HUES48 (cell line): ENCODE measurements around the gene COL4A2.

ENCODE experiments used
- H3K27ac ChIP-seq: one replicate; pipeline ENCODE4 v1.7.0; 2013; ENCODE audit warnings: low read depth, low read length, inconsistent platforms
- H3K27me3 ChIP-seq: 2 replicates; pipeline ENCODE4 v1.6.1; 2013; ENCODE audit warnings: mild to moderate bottlenecking, low read length; ENCODE audit not compliant: control insufficient read depth, insufficient read depth
- H3K36me3 ChIP-seq: 2 replicates; pipeline ENCODE4 v1.6.1; 2013; ENCODE audit warnings: low read length; ENCODE audit not compliant: control insufficient read depth, insufficient read depth
- H3K4me1 ChIP-seq: 2 replicates; pipeline ENCODE4 v1.6.1; 2013; ENCODE audit warnings: mild to moderate bottlenecking, low read length; ENCODE audit not compliant: control insufficient read depth, insufficient read depth
- H3K4me3 ChIP-seq: 2 replicates; pipeline ENCODE4 v1.5.1; 2013; ENCODE audit warnings: mild to moderate bottlenecking, low read depth, low read length
- H3K9ac ChIP-seq: 2 replicates; pipeline ENCODE4 v1.6.1; 2013; ENCODE audit warnings: mild to moderate bottlenecking, low read depth, low read length, moderate library complexity
- H3K9me3 ChIP-seq: 2 replicates; pipeline ENCODE4 v1.6.1; 2013; ENCODE audit warnings: low read length; ENCODE audit not compliant: control insufficient read depth, insufficient read depth

COL4A2 gene

GRCh38 chr13:110519046-110519445 lies 212.0 kb downstream of the COL4A2 start:
- Histone ChIP-seq H3K4me3 (no peak overlapping the region), H3K9ac (no peak overlapping the region), H3K36me3 (no peaks in the 10 kb centered on the region), H3K27ac (no peak overlapping the region), H3K4me1 (no peaks in the 10 kb centered on the region), H3K27me3 (no peaks in the 10 kb centered on the region), H3K9me3 (no peaks in the 10 kb centered on the region)

- no peak overlapping the region for H3K9ac ChIP-seq
- H3K9me3 ChIP-seq: no peaks in the 10 kb centered on the region
- H3K36me3 ChIP-seq: no peaks in the 10 kb centered on the region
- no peaks in the 10 kb centered on the region for H3K27me3 ChIP-seq
- no peaks in the 10 kb centered on the region for H3K4me1 ChIP-seq
- H3K4me3 ChIP-seq: no peak overlapping the region
- no peak overlapping the region for H3K27ac ChIP-seq
These were observed 212.4 kb downstream of the COL4A2 start for GRCh38 chr13:110519506-110519905.

- no peaks in the 10 kb centered on the region for H3K36me3 ChIP-seq
- no peaks in the 10 kb centered on the region for H3K9me3 ChIP-seq
- no peaks in the 10 kb centered on the region for H3K4me1 ChIP-seq
- no peak overlapping the region for H3K4me3 ChIP-seq
- H3K27me3 ChIP-seq: no peaks in the 10 kb centered on the region
- no peak overlapping the region for H3K9ac ChIP-seq
- H3K27ac ChIP-seq: no peak overlapping the region
These were observed 213.6 kb downstream of the COL4A2 start for GRCh38 chr13:110520431-110521295.

GRCh38 chr13:110521296-110521680 lies 214.2 kb downstream of the COL4A2 start:
- Histone ChIP-seq H3K4me3 (no peak overlapping the region), H3K4me1 (no peaks in the 10 kb centered on the region), H3K36me3 (no peaks in the 10 kb centered on the region), H3K9me3 (no peaks in the 10 kb centered on the region), H3K9ac (no peak overlapping the region), H3K27ac (no peak overlapping the region), H3K27me3 (no peaks in the 10 kb centered on the region)

GRCh38 chr13:110521946-110522345 lies 214.9 kb downstream of the COL4A2 start:
- H3K27me3 ChIP-seq: no peaks in the 10 kb centered on the region
- no peak overlapping the region for H3K27ac ChIP-seq
- H3K4me3 ChIP-seq: no peak overlapping the region
- H3K9me3 ChIP-seq: no peaks in the 10 kb centered on the region
- H3K36me3 ChIP-seq: no peaks in the 10 kb centered on the region
- H3K9ac ChIP-seq: no peak overlapping the region
- no peaks in the 10 kb centered on the region for H3K4me1 ChIP-seq

GRCh38 chr13:110522721-110523120 lies 215.6 kb downstream of the COL4A2 start:
- Histone ChIP-seq H3K4me3 (no peak overlapping the region), H3K27ac (no peak overlapping the region)

GRCh38 chr13:110523180-110523579 lies 216.1 kb downstream of the COL4A2 start:
- no peaks in the 10 kb centered on the region for H3K36me3 ChIP-seq
- H3K27ac ChIP-seq: no peak overlapping the region
- H3K4me3 ChIP-seq: no peak overlapping the region
- H3K27me3 ChIP-seq: no peaks in the 10 kb centered on the region
- H3K4me1 ChIP-seq: peaks cover 6% of the 10 kb centered on the region; the same call in 1 of the 2 replicates
- H3K9ac ChIP-seq: no peak overlapping the region
- H3K9me3 ChIP-seq: no peaks in the 10 kb centered on the region

More at GRCh38 chr13:110522721-110523120, 215.6 kb downstream of the COL4A2 start:
- Histone ChIP-seq H3K36me3 (no peaks in the 10 kb centered on the region), H3K9ac (no peak overlapping the region), H3K4me1 (peaks cover 6% of the 10 kb centered on the region; the same call in 1 of the 2 replicates), H3K27me3 (no peaks in the 10 kb centered on the region), H3K9me3 (no peaks in the 10 kb centered on the region)

- H3K4me1 ChIP-seq: peaks cover 9% of the 10 kb centered on the region; the same call in 1 of the 2 replicates
These were observed 216.9 kb downstream of the COL4A2 start for GRCh38 chr13:110523838-110524540.

GRCh38 chr13:110524541-110525257 lies 217.6 kb downstream of the COL4A2 start:
- H3K4me1 ChIP-seq: peaks cover 10% of the 10 kb centered on the region; the same call in 1 of the 2 replicates
- no peaks in the 10 kb centered on the region for H3K27me3 ChIP-seq
- no peaks in the 10 kb centered on the region for H3K9me3 ChIP-seq
- H3K4me3 ChIP-seq: no peak overlapping the region
- no peak overlapping the region for H3K27ac ChIP-seq
- H3K36me3 ChIP-seq: no peaks in the 10 kb centered on the region
- no peak overlapping the region; the same call in 1 of the 2 replicates for H3K9ac ChIP-seq

More at GRCh38 chr13:110523838-110524540, 216.9 kb downstream of the COL4A2 start:
- H3K36me3 ChIP-seq: no peaks in the 10 kb centered on the region
- no peak overlapping the region for H3K27ac ChIP-seq
- no peak overlapping the region for H3K4me3 ChIP-seq
- no peak overlapping the region for H3K9ac ChIP-seq
- no peaks in the 10 kb centered on the region for H3K9me3 ChIP-seq
- no peaks in the 10 kb centered on the region for H3K27me3 ChIP-seq

- Histone ChIP-seq H3K27me3 (no peaks in the 10 kb centered on the region), H3K9ac (no peak overlapping the region), H3K27ac (no peak overlapping the region), H3K9me3 (no peaks in the 10 kb centered on the region), H3K4me3 (no peak overlapping the region), H3K4me1 (peaks cover 10% of the 10 kb centered on the region; the same call in 1 of the 2 replicates), H3K36me3 (no peaks in the 10 kb centered on the region)
These were observed 218.5 kb downstream of the COL4A2 start for GRCh38 chr13:110525328-110526319.
